Measurements from ENCODE around the gene LRP8.

DNA sequence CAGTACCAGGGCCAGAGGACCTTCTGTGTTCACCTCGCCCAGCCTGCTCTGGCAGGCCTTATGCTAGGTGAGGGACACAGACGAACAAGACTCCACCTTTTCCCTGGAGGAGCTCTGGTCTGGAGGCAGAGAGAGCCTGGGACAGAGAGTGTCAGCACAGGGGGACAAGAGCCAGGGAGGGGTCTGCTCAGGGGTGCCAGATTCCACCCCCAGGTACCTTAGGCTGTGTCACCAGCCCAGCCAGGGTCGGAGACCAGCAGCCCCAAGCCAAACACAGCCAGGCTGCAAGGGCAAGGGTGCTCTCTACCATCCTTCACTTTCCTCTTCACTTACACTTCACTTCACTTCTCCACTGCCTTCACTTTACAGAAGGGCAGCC lies 4.3 kb upstream of the LRP8 start:
- no peak for TF ChIP-seq CTCF (IDR thresholded peaks at IDR 0.05; ENCODE audit: insufficient read depth, low read length, poor library complexity, severe bottlenecking)
- TF ChIP-seq EZH2phosphoT487 (conservative IDR thresholded peaks at IDR 0.05; ENCODE audit: low read length), result no peak

All from SU-DHL-6 (cell line).